ENCODE measurements around the gene TPD52L1.

- TF ChIP-seq SIN3A (IDR thresholded peaks at IDR 0.05; ENCODE audit: borderline replicate concordance, insufficient read depth, low read length) (no peak), POLR2AphosphoS5 (IDR thresholded peaks at IDR 0.05; ENCODE audit: low read depth, low read length) (no peak)
Measured at GRCh38 chr6:125142618-125143017, 11.0 kb upstream of the TPD52L1 start.
